ENCODE measurements around the gene GRIK4. TPM values are rescaled to one million over a fixed set of nuclear protein-coding genes. Genes with fewer than 3 reads are reported as not detected.

Gene GRIK4
- total RNA-seq, 1 experiment from 2014 or later, result not detected

DNA sequence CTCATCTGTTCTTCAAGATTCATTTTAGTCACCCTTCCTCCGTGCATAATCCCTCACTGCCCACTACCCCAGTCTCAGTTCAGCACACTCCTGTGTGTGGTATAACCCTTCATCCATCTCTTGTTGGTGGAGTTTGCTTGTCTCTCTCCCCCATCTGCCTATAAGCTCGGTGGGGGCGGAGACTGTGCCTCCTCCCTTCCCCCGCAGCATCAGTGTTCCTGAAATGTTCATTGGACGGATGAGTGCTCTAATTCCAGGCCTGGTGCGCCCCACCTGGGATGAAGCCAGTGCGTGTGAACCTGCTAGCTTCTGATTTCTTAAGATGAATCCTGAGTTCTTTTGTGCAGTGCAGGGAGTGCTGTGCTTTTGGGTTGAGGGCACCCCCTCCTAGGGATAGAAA is 100.0 kb downstream of the GRIK4 start:
- Histone ChIP-seq H3K9me3 (ENCODE audit: insufficient read depth, low read depth) (no peaks in the 10 kb centered on the region), H3K79me2 (ENCODE audit: low read depth) (no peaks in the 10 kb centered on the region), H3K4me1 (replicated peaks; ENCODE audit: insufficient read depth) (no peaks in the 10 kb centered on the region), H3F3A (ENCODE audit: insufficient read depth, low read depth) (no peaks in the 10 kb centered on the region), H3K4me3 (no peak overlapping the region), H2AFZ (no peak overlapping the region), H3K27me3 (ENCODE audit: insufficient read depth, low read depth) (peaks cover 89% of the 10 kb centered on the region), H3K27ac (no peak overlapping the region), H3K36me3 (ENCODE audit: low read depth) (no peaks in the 10 kb centered on the region), H3K9me2 (ENCODE audit: insufficient read depth) (no peaks in the 10 kb centered on the region), H4K20me1 (ENCODE audit: insufficient read depth) (no peaks in the 10 kb centered on the region), H3K4me2 (no peak overlapping the region)
- DNase-seq, result no peak
- ChIA-PET POLR2A (ENCODE audit: unreplicated experiment) (no interaction called here), CTCF (no interaction called here)
- BruUV-seq (replicated peaks), result no TSS peak
- intact Hi-C loops (cut with micrococcal nuclease; ENCODE audit: unreplicated experiment), result no loop called here
- TF ChIP-seq EZH2 (IDR thresholded peaks at IDR 0.05; ENCODE audit: low read depth), result no peak

DNA sequence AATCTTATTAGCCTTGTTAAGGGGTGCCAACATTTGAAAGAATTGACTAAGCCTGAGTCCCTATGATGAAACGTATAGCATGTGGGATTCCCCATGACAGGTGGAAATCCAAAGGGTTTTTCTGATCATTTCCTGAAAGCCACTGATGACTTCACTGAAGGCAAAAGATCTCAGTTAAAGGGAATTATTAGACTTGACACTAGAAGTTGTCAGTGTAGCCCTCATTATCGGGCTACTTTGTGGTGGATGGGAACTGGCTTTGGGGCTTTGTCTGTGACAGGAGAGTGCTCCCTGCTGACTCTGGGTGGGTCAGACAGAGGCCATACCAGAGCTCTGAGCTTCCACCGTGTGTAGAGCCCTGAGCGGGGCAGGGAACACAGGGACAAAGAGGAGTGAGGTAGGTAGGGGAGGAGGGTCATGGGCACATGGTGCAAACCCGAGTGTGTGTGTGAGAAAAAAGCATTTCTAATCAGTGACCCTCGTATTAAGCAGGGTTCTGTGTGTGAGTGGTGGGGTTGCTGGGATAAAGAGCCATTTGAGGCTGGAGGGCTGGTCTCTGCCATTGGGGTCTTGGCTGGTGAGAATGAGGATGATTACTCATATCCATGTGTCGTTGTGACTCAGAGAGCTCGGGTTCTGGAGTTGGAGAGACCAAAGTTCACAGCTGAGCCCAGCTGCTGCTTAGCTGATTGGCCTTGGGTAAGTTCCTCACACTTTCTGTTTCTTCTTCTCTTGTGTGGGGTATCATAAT is 101.1 kb downstream of the GRIK4 start:
- Histone ChIP-seq H3K36me3 (ENCODE audit: low read depth) (no peaks in the 10 kb centered on the region), H3K9me2 (ENCODE audit: insufficient read depth) (no peaks in the 10 kb centered on the region), H3K27me3 (ENCODE audit: insufficient read depth, low read depth) (peaks cover 87% of the 10 kb centered on the region), H3K4me2 (no peak overlapping the region), H3K4me3 (no peak overlapping the region), H2AFZ (no peak overlapping the region), H3F3A (ENCODE audit: insufficient read depth, low read depth) (no peaks in the 10 kb centered on the region), H3K27ac (no peak overlapping the region), H3K4me1 (replicated peaks; ENCODE audit: insufficient read depth) (no peaks in the 10 kb centered on the region), H3K79me2 (ENCODE audit: low read depth) (no peaks in the 10 kb centered on the region), H3K9me3 (ENCODE audit: insufficient read depth, low read depth) (peaks cover 3% of the 10 kb centered on the region; the same call in 1 of the 2 replicates), H4K20me1 (ENCODE audit: insufficient read depth) (no peaks in the 10 kb centered on the region)
- CTCF ChIA-PET, result no interaction called here
- BruUV-seq (replicated peaks), result no TSS peak
- POLR2A ChIA-PET (ENCODE audit: unreplicated experiment), result no interaction called here
- DNase-seq, result no peak
- TF ChIP-seq EZH2 (IDR thresholded peaks at IDR 0.05; ENCODE audit: low read depth), result no peak
- TF ChIP-seq, protein P1, sequence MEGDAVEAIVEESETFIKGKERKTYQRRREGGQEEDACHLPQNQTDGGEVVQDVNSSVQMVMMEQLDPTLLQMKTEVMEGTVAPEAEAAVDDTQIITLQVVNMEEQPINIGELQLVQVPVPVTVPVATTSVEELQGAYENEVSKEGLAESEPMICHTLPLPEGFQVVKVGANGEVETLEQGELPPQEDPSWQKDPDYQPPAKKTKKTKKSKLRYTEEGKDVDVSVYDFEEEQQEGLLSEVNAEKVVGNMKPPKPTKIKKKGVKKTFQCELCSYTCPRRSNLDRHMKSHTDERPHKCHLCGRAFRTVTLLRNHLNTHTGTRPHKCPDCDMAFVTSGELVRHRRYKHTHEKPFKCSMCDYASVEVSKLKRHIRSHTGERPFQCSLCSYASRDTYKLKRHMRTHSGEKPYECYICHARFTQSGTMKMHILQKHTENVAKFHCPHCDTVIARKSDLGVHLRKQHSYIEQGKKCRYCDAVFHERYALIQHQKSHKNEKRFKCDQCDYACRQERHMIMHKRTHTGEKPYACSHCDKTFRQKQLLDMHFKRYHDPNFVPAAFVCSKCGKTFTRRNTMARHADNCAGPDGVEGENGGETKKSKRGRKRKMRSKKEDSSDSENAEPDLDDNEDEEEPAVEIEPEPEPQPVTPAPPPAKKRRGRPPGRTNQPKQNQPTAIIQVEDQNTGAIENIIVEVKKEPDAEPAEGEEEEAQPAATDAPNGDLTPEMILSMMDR (conservative IDR thresholded peaks at IDR 0.05), result no peak
- intact Hi-C loops (cut with micrococcal nuclease; ENCODE audit: unreplicated experiment), result no loop called here

DNA sequence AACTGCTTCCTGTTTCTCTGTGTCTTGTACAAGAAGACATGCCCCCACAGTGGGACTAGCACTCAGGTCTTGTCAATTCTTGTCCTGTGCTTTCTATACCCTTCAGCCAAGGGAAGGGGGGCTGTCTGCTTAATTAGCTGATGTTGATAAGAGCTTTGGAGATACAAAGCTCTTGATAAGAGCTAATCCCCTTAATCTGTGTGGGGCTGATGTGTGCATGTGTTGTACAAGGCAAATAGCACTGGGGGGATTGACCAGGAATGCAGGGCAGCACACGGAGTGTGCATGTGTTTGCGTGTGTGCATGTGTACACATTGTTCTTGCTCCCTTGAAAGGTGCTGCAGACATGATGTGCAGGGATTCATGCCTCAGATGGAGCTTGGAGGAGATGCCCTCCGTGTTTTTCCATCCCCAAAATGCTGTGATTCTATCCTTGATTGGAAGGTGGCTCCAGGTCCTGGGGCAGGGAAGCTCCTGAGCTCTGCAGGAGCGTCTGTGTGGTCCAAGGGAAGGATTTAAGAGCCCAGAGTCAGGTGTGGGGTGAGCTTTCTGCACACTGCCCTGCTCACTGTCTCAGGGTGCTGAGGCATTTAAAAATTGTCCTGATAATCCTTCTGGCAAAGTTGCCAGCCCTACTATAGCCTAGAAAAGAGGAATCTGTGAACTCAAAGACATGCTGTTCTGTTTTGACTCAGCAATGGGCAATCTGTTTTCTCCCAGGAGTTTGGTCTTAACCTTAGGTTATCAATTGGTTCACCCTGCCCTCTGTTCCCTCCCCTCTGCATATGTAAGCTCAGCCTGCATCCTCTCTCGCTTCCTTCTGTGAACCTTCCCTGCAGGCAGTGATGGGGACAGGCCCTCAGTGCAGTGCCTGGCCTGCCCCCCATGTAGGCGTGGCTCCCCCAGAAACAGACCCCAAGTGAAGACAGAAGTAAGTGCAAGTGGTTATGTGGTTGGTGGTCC is 102.0 kb downstream of the GRIK4 start:
- no peaks in the 10 kb centered on the region for H3K79me2 ChIP-seq (ENCODE audit: low read depth)
- no TSS peak for BruUV-seq (replicated peaks)
- H3K36me3 ChIP-seq (ENCODE audit: low read depth), result no peaks in the 10 kb centered on the region
- H3K27ac ChIP-seq, result no peak overlapping the region
- CTCF ChIA-PET, result no interaction called here
- no peaks in the 10 kb centered on the region for H3F3A ChIP-seq (ENCODE audit: insufficient read depth, low read depth)
- H4K20me1 ChIP-seq (ENCODE audit: insufficient read depth), result no peaks in the 10 kb centered on the region
- no peak overlapping the region for H3K4me2 ChIP-seq
- no peak overlapping the region for H2AFZ ChIP-seq
- H3K9me3 ChIP-seq (ENCODE audit: insufficient read depth, low read depth), result peaks cover 11% of the 10 kb centered on the region; the same call in 1 of the 2 replicates
- H3K9me2 ChIP-seq (ENCODE audit: insufficient read depth), result no peaks in the 10 kb centered on the region
- no peak overlapping the region for H3K4me3 ChIP-seq
- peaks cover 86% of the 10 kb centered on the region for H3K27me3 ChIP-seq (ENCODE audit: insufficient read depth, low read depth)
- H3K4me1 ChIP-seq (replicated peaks; ENCODE audit: insufficient read depth), result no peaks in the 10 kb centered on the region
- TF ChIP-seq, protein P1 (conservative IDR thresholded peaks at IDR 0.05), result no peak
- TF ChIP-seq EZH2 (IDR thresholded peaks at IDR 0.05; ENCODE audit: low read depth), result no peak
- DNase-seq, result no peak
- POLR2A ChIA-PET (ENCODE audit: unreplicated experiment), result no interaction called here
- intact Hi-C loops (cut with micrococcal nuclease; ENCODE audit: unreplicated experiment), result no loop called here
